ENCODE results near the gene NUDT1.
"Not testable (repeated sequence)": the region's sequence is repeated elsewhere in the genome, so short reads cannot be mapped to it uniquely, and the experiment has no call there.

The NUDT1 gene

DNA sequence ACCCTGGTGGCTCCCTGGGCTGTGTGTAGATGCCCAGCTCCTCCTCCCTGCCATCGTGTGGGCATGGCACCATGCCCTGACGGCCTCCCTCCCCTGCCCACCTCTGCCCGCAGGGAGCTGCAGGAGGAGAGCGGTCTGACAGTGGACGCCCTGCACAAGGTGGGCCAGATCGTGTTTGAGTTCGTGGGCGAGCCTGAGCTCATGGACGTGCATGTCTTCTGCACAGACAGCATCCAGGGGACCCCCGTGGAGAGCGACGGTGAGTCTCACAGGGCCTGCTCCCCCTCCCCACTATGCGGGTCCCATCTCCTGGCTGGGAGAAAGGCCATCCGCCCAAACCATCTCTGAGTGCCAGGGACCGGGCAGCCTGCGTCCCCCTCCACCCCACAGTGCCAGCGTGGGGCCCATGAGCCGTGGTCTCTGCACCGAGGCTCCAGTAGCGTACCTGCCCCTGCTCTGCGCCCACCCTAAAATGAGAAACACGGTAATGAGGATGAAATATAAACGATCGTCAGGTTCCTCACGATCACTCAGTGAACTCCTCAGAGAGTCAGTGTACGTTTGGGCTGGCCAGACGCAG is 7.8 kb downstream of the NUDT1 start:
- no peak for DNase-seq (ENCODE audit: low spot score)

- no peak for DNase-seq (ENCODE audit: low spot score)
Measured at GRCh38 chr7:2251381-2251780, 9.4 kb downstream of the NUDT1 start.

GRCh38 chr7:2251841-2252771 is 10.1 kb downstream of the NUDT1 start:
- no peak for DNase-seq (ENCODE audit: low spot score)

- no peak for DNase-seq (ENCODE audit: low spot score)
Measured at GRCh38 chr7:2253021-2253420, 11.0 kb downstream of the NUDT1 start.

DNA sequence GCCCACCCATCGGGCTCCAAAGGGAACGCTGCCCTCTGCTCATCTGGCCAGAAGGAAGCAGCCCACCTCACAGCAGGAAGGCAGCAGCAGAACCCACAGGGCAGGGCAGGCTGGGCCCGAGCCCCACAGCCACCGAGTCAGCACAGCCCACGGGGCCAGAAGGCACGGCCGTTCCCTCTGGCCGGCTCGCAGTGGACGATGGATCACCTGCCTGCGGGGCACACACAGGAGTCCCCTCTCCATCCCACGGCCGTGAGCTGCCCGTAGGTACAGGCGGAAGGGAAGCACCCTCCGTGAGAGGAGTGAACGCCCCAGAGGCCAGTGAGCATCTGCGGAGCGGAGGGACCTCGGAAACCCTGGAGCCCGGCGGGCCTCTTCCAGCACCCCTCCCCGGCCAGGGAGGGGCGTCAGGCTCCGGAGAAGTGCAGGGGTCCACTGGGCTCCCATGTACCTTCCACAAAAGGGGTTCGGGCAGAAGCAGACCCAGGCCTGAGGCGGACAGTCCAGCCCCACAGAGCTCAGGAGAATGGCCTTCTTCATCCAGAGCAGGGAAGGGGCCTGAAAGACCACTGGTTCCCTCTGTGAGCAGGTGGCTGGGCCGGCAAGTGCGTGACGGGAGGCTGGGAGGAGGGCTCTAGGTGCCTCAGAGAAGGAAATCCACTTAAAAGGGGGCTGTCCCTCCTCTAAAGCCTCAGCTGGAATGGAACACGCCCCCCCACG is 11.7 kb downstream of the NUDT1 start:
- DNase-seq (ENCODE audit: low spot score) = no peak

- DNase-seq (ENCODE audit: low spot score) = no peak
Measured at GRCh38 chr7:2254429-2255144, 12.6 kb downstream of the NUDT1 start.

- DNase-seq (ENCODE audit: low spot score) = no peak
Measured at GRCh38 chr7:2255145-2256139, 13.4 kb downstream of the NUDT1 start.

GRCh38 chr7:2256306-2257045 is 14.4 kb downstream of the NUDT1 start:
- DNase-seq (ENCODE audit: low spot score) = no peak

- no peak for DNase-seq (ENCODE audit: low spot score)
Measured at GRCh38 chr7:2257046-2257551, 15.1 kb downstream of the NUDT1 start.

GRCh38 chr7:2257651-2258050 is 15.6 kb downstream of the NUDT1 start:
- DNase-seq (ENCODE audit: low spot score) = no peak

GRCh38 chr7:2258661-2259365 is 16.8 kb downstream of the NUDT1 start:
- DNase-seq (ENCODE audit: low spot score) = no peak

GRCh38 chr7:2259480-2259879 is 17.5 kb downstream of the NUDT1 start:
- DNase-seq (ENCODE audit: low spot score) = no peak

DNA sequence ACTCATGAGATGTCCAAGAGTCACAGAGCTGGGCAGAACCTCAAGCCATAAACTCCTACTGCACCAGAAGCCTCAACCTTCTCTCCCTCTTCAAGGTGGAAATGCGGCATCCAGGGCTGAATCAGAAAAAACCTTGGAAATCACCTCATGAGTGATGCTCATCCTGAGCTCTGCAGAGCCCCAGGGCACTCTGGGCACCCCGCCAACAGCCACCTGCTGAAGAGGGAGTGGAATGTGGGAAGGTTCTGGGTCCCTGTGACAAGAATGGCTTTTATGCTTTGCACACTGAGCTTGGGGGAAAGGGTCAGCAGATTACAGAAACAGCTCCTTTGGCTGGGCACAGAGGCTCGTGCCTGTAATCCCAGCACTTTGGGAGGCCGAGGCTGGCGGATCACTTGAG is 18.8 kb downstream of the NUDT1 start:
- DNase-seq (ENCODE audit: low spot score) = no peak

GRCh38 chr7:2261611-2262010 is 19.6 kb downstream of the NUDT1 start:
- DNase-seq (ENCODE audit: low spot score) = peak; percentile 70

DNA sequence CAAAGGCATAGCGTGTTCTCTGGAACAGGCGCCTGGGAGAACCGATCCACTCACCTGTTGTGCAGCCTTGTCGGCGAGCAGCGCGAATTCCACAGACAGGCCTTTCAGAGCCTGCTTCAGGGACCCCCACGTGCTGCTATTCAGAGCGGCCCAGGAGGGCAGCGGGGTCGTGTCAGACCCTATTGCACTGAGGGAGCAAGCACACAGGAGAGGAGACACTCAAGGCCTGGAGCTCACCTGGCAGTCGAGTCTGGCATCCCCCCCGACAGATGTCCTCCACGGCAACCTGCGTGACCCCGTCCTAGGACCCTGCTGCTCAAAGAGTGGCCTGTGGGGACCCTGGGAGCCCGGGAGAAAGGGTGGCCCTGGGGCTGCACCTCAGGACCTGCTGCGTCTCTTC is 21.1 kb downstream of the NUDT1 start:
- DNase-seq (ENCODE audit: low spot score) = no peak

GRCh38 chr7:2264158-2264557 is 22.1 kb downstream of the NUDT1 start:
- DNase-seq (ENCODE audit: low spot score) = no peak

- DNase-seq (ENCODE audit: low spot score) = no peak
Measured at GRCh38 chr7:2266911-2267310, 24.9 kb downstream of the NUDT1 start.

- not testable (repeated sequence) for DNase-seq (ENCODE audit: low spot score)
Measured at GRCh38 chr7:2269089-2269990, 27.3 kb downstream of the NUDT1 start.
